ENCODE data around the gene SETD4.
"Not testable (repeated sequence)": the region's sequence is repeated elsewhere in the genome, so short reads cannot be mapped to it uniquely, and the experiment has no call there.

Gene SETD4

DNA sequence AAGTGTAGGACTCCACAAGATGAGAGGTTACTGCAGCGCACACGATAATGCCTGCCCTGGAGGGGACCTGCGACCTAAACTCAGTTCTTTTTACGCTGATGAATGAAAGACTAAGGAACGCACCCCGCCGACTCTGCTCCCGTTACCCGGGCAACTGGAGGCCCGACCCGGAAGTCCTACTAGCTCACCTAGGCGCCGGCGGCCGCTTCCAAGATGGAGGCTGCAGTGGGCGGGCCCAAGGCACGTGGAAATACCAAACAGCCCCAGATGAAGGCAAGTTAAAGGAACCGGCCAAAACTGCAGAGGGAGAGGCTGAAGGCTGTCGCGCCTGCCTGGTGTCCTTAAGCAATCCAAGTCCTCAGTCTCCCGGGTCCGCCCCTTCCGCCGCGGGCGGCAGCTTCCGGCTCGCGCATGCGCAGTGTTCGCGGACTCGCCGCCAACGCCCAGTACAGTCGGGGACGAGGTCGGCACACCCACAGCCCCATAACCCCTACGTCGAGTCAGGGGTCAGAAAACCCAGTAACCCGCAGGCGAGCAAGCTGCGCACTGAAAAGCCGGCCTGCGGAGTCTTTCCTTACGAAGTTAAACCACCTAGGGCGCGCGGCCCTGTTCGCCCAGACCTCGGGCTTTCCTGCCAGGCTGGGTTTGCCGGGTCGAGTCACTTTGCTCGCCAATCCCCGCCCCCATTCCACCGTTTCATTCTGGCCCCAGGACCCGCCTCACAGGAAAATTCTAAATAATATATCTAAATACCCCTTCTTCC lies at the start of gene SETD4:
SETD4 (minus strand) TSS at position 368 of the 763 bp plus-strand sequence. CDS start 1,638 bp downstream, outside the sequence.
- Mint-ChIP-seq H3K27me3 (no peaks in the 10 kb centered on the region), H3K4me3 (peak within 1 kb of the TSS; percentile 90 to 92), H3K9me3 (no peaks in the 10 kb centered on the region), H3K27ac (peak within 1 kb of the TSS; percentile 95 to 98), H3K4me1 (peaks cover 24% of the 10 kb centered on the region)
- peak; percentile 94 for ATAC-seq
- DNase-seq, result peak; percentile 94 to 95

- Mint-ChIP-seq H3K27me3 (peaks cover 22% of the 10 kb centered on the region), H3K9me3 (no peaks in the 10 kb centered on the region), H3K4me1 (peaks cover 30% of the 10 kb centered on the region), H3K4me3 (no peak overlapping the region), H3K27ac (no peak overlapping the region)
- ATAC-seq (no peak), DNase-seq (no peak)
Measured at GRCh38 chr21:36109868-36110267, 49.5 kb upstream of the SETD4 start.

DNA sequence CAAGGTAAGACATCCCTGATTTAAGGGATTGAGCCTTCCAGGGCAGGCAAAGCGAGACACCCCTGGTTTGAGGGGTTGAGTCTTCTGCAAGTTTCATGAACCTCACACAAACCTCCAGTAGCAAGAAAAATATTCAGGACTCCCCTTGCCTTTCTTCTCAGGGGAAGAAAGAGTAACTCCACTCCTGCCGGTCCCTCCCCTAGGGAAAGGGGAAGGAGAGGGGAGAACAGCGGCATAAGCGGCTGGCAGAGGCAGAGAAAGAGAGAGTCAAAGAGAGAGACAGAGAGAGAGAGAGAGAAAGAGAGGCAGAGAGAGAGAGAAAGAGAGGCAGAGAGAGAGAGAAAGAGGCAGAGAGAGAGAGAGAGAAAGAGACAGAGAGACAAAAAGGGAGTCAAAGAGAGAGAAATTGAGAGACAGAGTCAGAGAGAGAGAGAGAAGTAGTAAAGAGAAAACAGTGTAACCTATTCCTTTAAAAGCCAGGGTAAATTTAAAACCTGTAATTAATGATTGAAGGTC lies 45.1 kb upstream of the SETD4 start:
- DNase-seq, result no peak
- Mint-ChIP-seq H3K4me3 (peak overlapping the region in 1 of 2 donors; percentile 44), H3K27me3 (peaks cover 32% of the 10 kb centered on the region), H3K4me1 (peaks cover 23% of the 10 kb centered on the region), H3K9me3 (no peaks in the 10 kb centered on the region), H3K27ac (peak overlapping the region in 1 of 2 donors; percentile 19)
- ATAC-seq, result no peak

- peaks cover 23% of the 10 kb centered on the region for H3K4me1 Mint-ChIP-seq
- H3K27me3 Mint-ChIP-seq, result peaks cover 32% of the 10 kb centered on the region
- DNase-seq (peak; percentile 61 to 64), ATAC-seq (peak; percentile 84)
- H3K4me3 Mint-ChIP-seq, result peak overlapping the region; percentile 44 to 62
- H3K27ac Mint-ChIP-seq, result peak overlapping the region in 1 of 2 donors; percentile 61
- H3K9me3 Mint-ChIP-seq, result no peaks in the 10 kb centered on the region
Measured at GRCh38 chr21:36104317-36105300, 44.3 kb upstream of the SETD4 start.

- Mint-ChIP-seq H3K9me3 (no peaks in the 10 kb centered on the region), H3K27ac (no peak overlapping the region), H3K27me3 (peaks cover 32% of the 10 kb centered on the region), H3K4me1 (peaks cover 23% of the 10 kb centered on the region), H3K4me3 (no peak overlapping the region)
- no peak for ATAC-seq
- no peak for DNase-seq
Measured at GRCh38 chr21:36103434-36103833, 43.1 kb upstream of the SETD4 start.

DNA sequence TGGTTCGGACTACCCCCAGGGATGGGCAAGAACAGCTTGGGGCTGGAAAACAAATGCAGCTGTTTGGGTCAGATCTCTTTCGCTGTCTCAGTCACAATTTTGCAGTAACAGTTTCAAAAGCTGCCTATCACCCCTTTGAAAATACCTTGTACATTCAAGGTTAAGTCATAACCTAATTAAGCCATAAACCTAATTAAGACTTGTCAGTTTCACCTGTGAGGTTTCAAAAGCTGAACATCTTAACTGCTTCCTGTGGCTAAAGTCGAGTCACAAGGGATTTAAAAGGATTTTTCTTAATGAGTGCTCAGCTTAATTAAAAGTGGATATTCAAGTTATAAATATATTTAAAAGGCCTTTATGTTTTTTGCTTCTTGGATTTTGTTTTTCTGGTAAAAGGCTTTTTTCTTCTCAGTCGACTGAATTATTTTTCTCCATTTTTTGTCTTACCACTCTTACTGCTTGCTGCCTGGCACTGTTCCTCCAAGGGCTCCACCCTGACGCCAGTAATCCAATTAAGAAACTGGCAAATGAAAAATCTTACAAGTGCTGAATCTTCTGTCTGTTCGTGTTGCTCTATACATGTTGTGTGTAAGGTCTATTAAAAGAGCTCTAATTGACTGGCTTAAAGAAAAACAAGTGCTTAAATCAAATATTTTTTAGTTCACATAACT lies 40.8 kb upstream of the SETD4 start:
- Mint-ChIP-seq H3K9me3 (no peaks in the 10 kb centered on the region), H3K27me3 (peaks cover 23% of the 10 kb centered on the region), H3K27ac (no peak overlapping the region), H3K4me1 (peaks cover 23% of the 10 kb centered on the region), H3K4me3 (no peak overlapping the region)
- ATAC-seq, result no peak
- no peak for DNase-seq

GRCh38 chr21:36099695-36100211 lies 39.4 kb upstream of the SETD4 start:
- peaks cover 17% of the 10 kb centered on the region for H3K4me1 Mint-ChIP-seq
- not testable (repeated sequence) for ATAC-seq, H3K27me3 Mint-ChIP-seq, H3K4me3 Mint-ChIP-seq, H3K27ac Mint-ChIP-seq, DNase-seq, H3K9me3 Mint-ChIP-seq

DNA sequence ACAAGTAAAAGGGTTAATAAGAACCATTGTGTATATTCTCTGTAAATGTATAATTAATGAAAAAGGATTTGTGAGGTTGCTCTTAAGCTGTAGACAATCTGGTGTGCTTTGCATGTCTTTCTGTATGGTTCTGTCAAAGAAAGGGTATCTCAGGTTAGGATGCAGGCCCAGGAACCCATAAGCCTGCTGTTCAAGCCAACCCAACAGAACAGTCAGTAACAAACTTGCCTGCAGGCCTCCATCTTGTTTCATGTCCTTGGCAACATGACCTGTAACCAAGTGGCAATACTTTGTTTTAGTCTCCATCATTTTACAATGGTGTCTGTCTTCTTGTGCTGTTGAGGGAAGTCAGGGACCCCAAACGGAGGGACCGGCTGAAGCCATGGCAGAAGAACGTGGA lies 38.7 kb upstream of the SETD4 start:
- Mint-ChIP-seq H3K27me3 (peaks cover 2% of the 10 kb centered on the region), H3K4me1 (peaks cover 10% of the 10 kb centered on the region), H3K27ac (no peak overlapping the region), H3K9me3 (peaks cover under 1 to 4% of the 10 kb centered on the region in 2 donors), H3K4me3 (no peak overlapping the region)
- no peak for DNase-seq
- no peak for ATAC-seq

- H3K27ac Mint-ChIP-seq, result no peak overlapping the region
- peaks cover 9% of the 10 kb centered on the region for H3K4me1 Mint-ChIP-seq
- no peaks in the 10 kb centered on the region for H3K27me3 Mint-ChIP-seq
- DNase-seq (no peak), ATAC-seq (no peak)
- H3K4me3 Mint-ChIP-seq, result no peak overlapping the region
- H3K9me3 Mint-ChIP-seq, result peaks cover 9 to 10% of the 10 kb centered on the region in 2 donors
Measured at GRCh38 chr21:36098182-36098532, 37.8 kb upstream of the SETD4 start.

- Mint-ChIP-seq H3K4me1 (peaks cover 9% of the 10 kb centered on the region), H3K4me3 (no peak overlapping the region), H3K27me3 (no peaks in the 10 kb centered on the region), H3K27ac (no peak overlapping the region), H3K9me3 (peaks cover 10 to 12% of the 10 kb centered on the region in 2 donors)
- ATAC-seq (peak; percentile 43), DNase-seq (no peak)
Measured at GRCh38 chr21:36097427-36098181, 37.3 kb upstream of the SETD4 start.

DNA sequence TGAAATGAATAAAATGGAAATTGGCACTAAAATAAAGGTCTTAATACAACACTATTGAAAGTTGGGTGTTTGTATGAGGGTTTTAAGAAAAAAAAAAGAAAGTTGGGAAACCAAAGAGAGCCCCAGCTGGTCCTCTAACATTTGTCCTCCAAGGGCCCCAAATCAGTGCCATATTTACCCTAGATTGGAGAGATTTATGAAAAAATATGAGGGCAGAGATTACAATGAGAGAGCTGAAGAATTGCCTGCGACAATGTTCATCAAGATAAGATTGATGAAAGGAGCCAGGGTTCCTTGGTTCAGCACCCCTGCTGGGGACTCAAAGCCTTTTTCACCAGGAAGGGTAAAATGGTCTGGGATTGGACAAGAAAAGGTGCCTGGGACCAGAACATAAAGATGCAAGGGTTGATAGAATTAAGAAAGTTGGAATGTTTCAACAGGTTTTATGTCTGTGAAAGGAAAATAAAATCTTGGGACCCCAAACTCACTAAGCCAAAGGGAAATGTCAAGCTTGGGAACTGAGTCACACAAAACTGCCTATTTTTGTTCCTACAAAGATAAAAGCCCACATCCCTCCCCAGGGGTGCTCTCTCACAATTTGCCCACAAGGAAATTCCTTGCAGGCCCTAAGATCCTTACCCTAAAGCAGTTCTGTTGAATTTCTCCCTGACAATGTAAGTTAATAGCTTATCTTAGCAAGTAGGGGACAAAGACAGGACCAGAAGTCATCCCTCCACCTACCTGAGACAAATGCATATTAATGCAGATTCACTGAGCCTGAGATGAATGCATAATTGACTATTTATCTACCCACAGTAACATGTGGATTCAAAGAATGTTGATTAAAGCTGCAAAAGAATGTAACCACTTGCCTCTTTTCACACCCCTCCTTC lies 36.3 kb upstream of the SETD4 start:
- Mint-ChIP-seq H3K4me3 (no peak overlapping the region), H3K4me1 (peaks cover 9% of the 10 kb centered on the region), H3K27me3 (no peaks in the 10 kb centered on the region), H3K9me3 (peaks cover 10 to 12% of the 10 kb centered on the region in 2 donors), H3K27ac (no peak overlapping the region)
- ATAC-seq (no peak), DNase-seq (no peak)

DNA sequence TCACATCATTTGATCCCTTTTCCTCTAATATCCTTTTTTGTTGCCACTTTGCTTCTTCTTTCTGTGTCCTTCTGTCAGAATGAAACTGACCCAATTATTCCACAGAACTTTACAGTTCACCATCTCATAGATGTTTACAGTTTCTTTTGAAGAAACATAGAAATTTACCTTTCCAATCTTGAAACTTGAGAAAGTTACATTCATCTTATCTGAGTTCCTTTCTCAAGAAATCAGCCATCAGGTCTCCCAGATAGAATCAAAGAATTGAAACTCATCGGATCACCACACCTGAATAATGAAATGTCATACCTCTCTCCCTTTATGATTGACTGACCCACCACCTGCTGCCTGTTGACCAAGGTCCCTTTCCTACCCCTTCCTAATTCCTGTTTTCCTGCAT lies 33.2 kb upstream of the SETD4 start:
- H3K9me3 Mint-ChIP-seq, result peaks cover 10 to 12% of the 10 kb centered on the region in 2 donors
- DNase-seq (no peak), ATAC-seq (no peak)
- H3K4me1 Mint-ChIP-seq, result no peaks in the 10 kb centered on the region
- no peak overlapping the region for H3K27ac Mint-ChIP-seq
- no peaks in the 10 kb centered on the region for H3K27me3 Mint-ChIP-seq
- H3K4me3 Mint-ChIP-seq, result no peak overlapping the region

GRCh38 chr21:36092681-36093080 lies 32.4 kb upstream of the SETD4 start:
- Mint-ChIP-seq H3K4me1 (no peaks in the 10 kb centered on the region), H3K4me3 (no peak overlapping the region), H3K9me3 (peaks cover 10 to 12% of the 10 kb centered on the region in 2 donors), H3K27ac (no peak overlapping the region), H3K27me3 (no peaks in the 10 kb centered on the region)
- DNase-seq, result no peak
- ATAC-seq, result no peak

GRCh38 chr21:36089946-36090345 lies 29.6 kb upstream of the SETD4 start:
- Mint-ChIP-seq H3K9me3 (peaks cover 7 to 12% of the 10 kb centered on the region in 2 donors), H3K27ac (no peak overlapping the region), H3K4me1 (peaks cover 7% of the 10 kb centered on the region), H3K27me3 (no peaks in the 10 kb centered on the region), H3K4me3 (no peak overlapping the region)
- DNase-seq (no peak), ATAC-seq (no peak)

Data from stimulated activated naive CD8-positive, alpha-beta T cell treated with anti-CD3 and anti-CD28 coated beads, Interleukin-15, amount 100 ng/mL, for 72 hours (primary cell).